Thyroid gland (tissue), 4 donors: ENCODE results near the gene MCAM. TPM values are rescaled to one million over a fixed set of nuclear protein-coding genes. Genes with fewer than 3 reads are reported as not detected.

Experiments used
- DNase-seq, 2 donors: peaks; one replicate each; pipeline ENCODE4 v3.0.0-alpha.2; 2019
- H3K27ac ChIP-seq, 3 donors: fragments of 200-600 bp; sonication (generic); 1 replicate in 2 of 3; 2 replicates in 1 of 3; pipeline ENCODE4 v1.5.1; 2016 to 2019; ENCODE audit warnings: mild to moderate bottlenecking in 1 of 3, moderate library complexity in 1 of 3
- H3K27me3 ChIP-seq: fragments of 200-600 bp; sonication (generic); one replicate; pipeline ENCODE4 v1.5.1; 2019
- H3K36me3 ChIP-seq, 2 donors: fragments of 200-600 bp; sonication (generic); one replicate each; pipeline ENCODE4 v1.5.1; 2016 to 2019
- H3K4me1 ChIP-seq, 2 donors: fragments of 200-600 bp; sonication (generic); one replicate each; pipeline ENCODE4 v1.5.1; 2017 to 2019
- H3K4me3 ChIP-seq, 3 donors: fragments of 200-600 bp; sonication (generic); replicated peaks in 1 of 3; 1 replicate in 2 of 3; 2 replicates in 1 of 3; pipeline ENCODE4 v1.5.1; 2016; ENCODE audit warnings: mild to moderate bottlenecking in 1 of 3
- H3K9me3 ChIP-seq: fragments of 200-600 bp; sonication (generic); one replicate; pipeline ENCODE4 v1.5.1; 2017
- CTCF ChIP-seq, 6 experiments: fragments of 200-600 bp in 3 of 6; fragments of 450-650 bp in 3 of 6; sonication (generic) in 3 of 6; IDR thresholded peaks; one replicate each; pipeline ENCODE4 v1.5.1; 2016 to 2019; ENCODE audit warnings: antibody characterized with exemption in 6 of 6, mild to moderate bottlenecking in 2 of 6, inconsistent platforms in 1 of 6, moderate library complexity in 1 of 6
- POLR2A ChIP-seq, 2 donors: fragments of 450-650 bp; IDR thresholded peaks; one replicate each; pipeline ENCODE4 v1.6.1; 2017; ENCODE audit warnings: antibody characterized with exemption in 2 of 2, mild to moderate bottlenecking in 2 of 2, moderate library complexity in 1 of 2
- WGBS, 2 donors: methylation state at CpG; one replicate each; pipeline ENCODE4 v1.1.5; 2017; 5-methylcytosine and 5-hydroxymethylcytosine counted together
- intact Hi-C: fragments of 100-400 bp; cut with DNase I; formaldehyde crosslinking; loops from one replicate; pipeline ENCODE4 v1.15.1; 2023
- total RNA-seq, 4 donors: library from RNA; depleted of rRNA; stranded (reverse); fragments of >200 nt; gene quantifications; one replicate each; pipeline ENCODE4 v1.2.3, GENCODE V29; 2016

The MCAM gene
- total RNA-seq, 4 donors from 2014 or later, result 17.6 to 243 (median 61.8) TPM

- TF ChIP-seq POLR2A (IDR thresholded peaks at IDR 0.05), result no peak
- no peak for TF ChIP-seq CTCF (IDR thresholded peaks at IDR 0.05)
- Histone ChIP-seq H3K9me3 (no peaks in the 10 kb centered on the region), H3K4me1 (no peaks in the 10 kb centered on the region), H3K36me3 (peaks cover 12% of the 10 kb centered on the region in 2 donors), H3K27me3 (no peaks in the 10 kb centered on the region), H3K4me3 (no peak overlapping the region), H3K27ac (no peak overlapping the region)
- 94 to 97% methylated on average over 3 of the region's 3 CpGs for WGBS, 2 donors
- no peak for DNase-seq
- intact Hi-C loops, result no loop called here
These were observed 23.5 kb downstream of the MCAM start for GRCh38 chr11:119293461-119293860.

- no peaks in the 10 kb centered on the region for H3K27me3 ChIP-seq
- no peak overlapping the region for H3K4me3 ChIP-seq
- no peak for DNase-seq
- intact Hi-C loops, result no loop called here
- H3K9me3 ChIP-seq, result no peaks in the 10 kb centered on the region
- peaks cover 0 to 1% of the 10 kb centered on the region in 2 donors for H3K36me3 ChIP-seq
- WGBS, 2 donors, result 97 to 99% methylated on average over 10 of the region's 10 CpGs
- no peaks in the 10 kb centered on the region for H3K4me1 ChIP-seq
- no peak for TF ChIP-seq POLR2A (IDR thresholded peaks at IDR 0.05)
- TF ChIP-seq CTCF (IDR thresholded peaks at IDR 0.05), result no peak
- no peak overlapping the region for H3K27ac ChIP-seq
These were observed 25.9 kb downstream of the MCAM start for GRCh38 chr11:119290894-119291497.

DNA sequence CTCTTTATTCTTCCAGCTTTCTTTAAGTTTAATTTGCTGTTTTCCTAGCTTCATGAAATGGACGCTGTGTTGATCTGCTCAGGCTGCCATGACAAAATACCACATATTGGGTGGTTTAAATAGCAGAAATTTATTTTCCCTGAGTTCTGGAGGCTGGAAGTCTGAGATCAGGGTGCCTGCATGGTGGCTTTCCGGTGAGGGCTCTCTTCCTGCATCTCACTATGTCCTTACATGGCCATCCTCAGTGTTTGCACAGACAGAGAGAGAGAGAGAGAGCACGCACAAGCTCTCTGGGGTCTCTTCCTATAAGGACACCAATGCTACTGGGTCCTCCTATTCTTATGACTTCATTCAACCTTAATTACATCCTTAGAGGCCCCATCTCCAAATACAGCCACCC, 28.7 kb downstream of the MCAM start:
- Histone ChIP-seq H3K4me3 (no peak overlapping the region), H3K27me3 (no peaks in the 10 kb centered on the region), H3K36me3 (peaks cover 0 to 13% of the 10 kb centered on the region in 2 donors), H3K9me3 (no peaks in the 10 kb centered on the region), H3K27ac (no peak overlapping the region), H3K4me1 (no peaks in the 10 kb centered on the region)
- intact Hi-C loops, result loop anchor here (10.0 kb wide), 1 partner anchor 83 kb away; the partner anchor contains the start of gene CBL
- no peak for TF ChIP-seq CTCF (IDR thresholded peaks at IDR 0.05)
- no peak for TF ChIP-seq POLR2A (IDR thresholded peaks at IDR 0.05)
- WGBS, 2 donors, result 76 to 90% methylated on average over 3 of the region's 3 CpGs
- DNase-seq, result no peak

- H3K27ac ChIP-seq, result no peak overlapping the region
- no peak for TF ChIP-seq CTCF (IDR thresholded peaks at IDR 0.05)
- TF ChIP-seq POLR2A (IDR thresholded peaks at IDR 0.05), result no peak
- no peaks in the 10 kb centered on the region for H3K4me1 ChIP-seq
- H3K4me3 ChIP-seq, result no peak overlapping the region
- WGBS, 2 donors, result 93 to 96% methylated on average over 9 of the region's 9 CpGs
- H3K36me3 ChIP-seq, result peaks cover 0 to 13% of the 10 kb centered on the region in 2 donors
- H3K27me3 ChIP-seq, result no peaks in the 10 kb centered on the region
- intact Hi-C loops, result loop anchor here (10.0 kb wide), 1 partner anchor 81 kb away; the partner anchor contains the start of gene CBL
- no peaks in the 10 kb centered on the region for H3K9me3 ChIP-seq
- no peak for DNase-seq
These were observed 31.5 kb downstream of the MCAM start for GRCh38 chr11:119285431-119285830.

- TF ChIP-seq POLR2A (IDR thresholded peaks at IDR 0.05) (no peak), CTCF (IDR thresholded peaks at IDR 0.05) (peak in 4 of 6 experiments; percentile 25 to 52 (median 46))
- Histone ChIP-seq H3K27ac (no peak overlapping the region), H3K27me3 (no peaks in the 10 kb centered on the region), H3K36me3 (peaks cover 0 to 15% of the 10 kb centered on the region in 2 donors), H3K4me1 (no peaks in the 10 kb centered on the region), H3K4me3 (no peak overlapping the region), H3K9me3 (no peaks in the 10 kb centered on the region)
- intact Hi-C loops, result loop anchor here (10.0 kb wide), 1 partner anchor 80 kb away; the partner anchor contains the start of gene CBL
- WGBS, 2 donors, result 63 to 68% methylated on average over 9 of the region's 9 CpGs
- DNase-seq, result no peak
These were observed 32.4 kb downstream of the MCAM start for GRCh38 chr11:119284344-119285157.
